Fibroblast of skin of left biceps (primary cell): Measurements from ENCODE around the gene ZNF138.
"Not testable (repeated sequence)": the region's sequence is repeated elsewhere in the genome, so short reads cannot be mapped to it uniquely, and the experiment has no call there.

Source experiments
- DNase-seq, 2 experiments: peaks; one replicate each; pipeline ENCODE4 v3.0.0-alpha.2; 2013; ENCODE audit warnings: low read depth in 2 of 2

ZNF138 gene

GRCh38 chr7:64838051-64838450, 43.8 kb downstream of the ZNF138 start:
- not testable (repeated sequence) for DNase-seq

GRCh38 chr7:64838691-64839090, 44.5 kb downstream of the ZNF138 start:
- no peak for DNase-seq

DNA sequence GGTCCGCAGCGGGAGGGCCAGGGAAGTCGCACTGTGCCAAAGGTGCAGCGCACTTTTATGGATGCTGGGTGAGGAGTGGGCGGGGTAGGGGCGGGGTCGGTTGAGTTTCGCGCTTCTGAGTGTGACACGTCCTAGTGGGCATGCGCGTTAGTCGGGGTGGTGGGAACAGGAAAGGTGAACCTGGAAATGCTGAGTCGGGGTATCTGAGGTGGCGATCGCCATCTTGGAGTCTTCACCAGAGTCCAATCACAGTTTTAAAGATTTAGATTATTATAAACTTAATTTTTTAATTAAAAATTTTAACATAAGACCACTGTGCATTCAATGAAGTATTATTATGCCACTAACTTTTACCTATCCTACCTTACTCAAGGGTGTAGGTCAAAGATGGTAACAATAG, 45.7 kb downstream of the ZNF138 start:
- no peak for DNase-seq

GRCh38 chr7:64849250-64849923, 55.2 kb downstream of the ZNF138 start:
- DNase-seq = no peak

DNA sequence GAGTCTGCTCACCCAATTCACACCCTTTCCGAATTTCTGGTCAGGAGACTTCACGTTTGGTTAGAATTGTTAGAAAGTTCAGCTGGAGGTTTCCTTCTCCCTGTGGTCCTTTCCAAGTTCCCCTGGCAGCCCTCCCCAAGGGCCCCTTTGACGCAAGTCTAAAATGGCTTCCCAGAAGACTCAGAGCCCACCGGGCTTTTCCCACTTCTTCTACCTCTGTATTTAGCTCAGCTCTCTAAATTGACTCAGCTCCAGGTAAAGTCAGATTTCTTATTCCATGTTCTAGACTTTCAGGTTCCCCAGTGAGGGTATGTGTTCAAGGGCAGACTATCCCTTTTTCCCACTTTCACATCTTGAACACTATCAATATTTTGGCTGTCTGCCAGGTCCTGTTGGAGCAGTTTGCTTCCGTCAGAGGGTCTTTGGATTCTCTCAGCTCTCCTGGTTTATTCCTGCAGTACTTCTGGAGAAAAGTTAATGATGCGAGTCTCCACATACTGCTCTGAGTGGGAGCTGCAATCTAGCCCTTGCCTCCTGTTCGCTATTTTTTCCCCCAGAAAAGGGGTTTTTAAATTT, 55.8 kb downstream of the ZNF138 start:
- no peak for DNase-seq

DNA sequence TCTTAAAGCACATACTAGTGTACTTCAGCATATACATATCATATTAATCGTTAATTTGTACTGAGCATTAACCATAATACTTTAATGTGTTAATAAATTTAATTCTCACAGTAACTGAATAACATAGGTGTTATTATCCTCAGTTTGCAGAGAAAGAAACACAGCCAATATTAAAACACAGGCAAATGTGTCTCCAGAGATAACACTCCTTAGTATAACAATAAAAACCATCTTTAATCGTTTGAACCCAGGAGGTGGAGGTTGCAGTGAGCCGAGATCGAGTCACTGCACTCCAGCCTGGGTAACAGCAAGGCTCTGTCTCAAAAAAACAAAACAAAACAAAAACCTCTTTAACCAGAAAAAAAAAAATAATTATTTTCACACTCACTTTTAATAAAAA, 59.5 kb downstream of the ZNF138 start:
- no peak for DNase-seq

DNA sequence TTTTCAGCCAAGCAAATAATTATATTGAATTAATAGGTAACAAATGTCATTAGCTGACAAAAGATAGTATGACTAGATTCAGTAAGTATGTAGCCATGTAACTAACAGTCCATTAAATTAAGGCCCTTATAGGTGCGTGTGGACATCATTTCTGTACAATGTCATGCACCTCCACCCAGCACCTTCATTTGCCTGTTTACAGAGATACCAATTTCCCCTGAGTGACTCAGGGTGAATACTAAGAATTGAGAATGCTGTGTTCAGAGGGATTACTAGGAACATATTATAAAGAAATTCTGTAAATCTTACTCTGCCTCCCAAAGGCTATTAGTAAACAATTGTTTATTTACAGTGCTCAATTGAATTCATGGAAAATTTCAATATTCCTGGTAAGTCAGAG, 60.7 kb downstream of the ZNF138 start:
- DNase-seq = no peak

GRCh38 chr7:64863021-64863420, 68.8 kb downstream of the ZNF138 start:
- no peak for DNase-seq

GRCh38 chr7:64863530-64863929, 69.3 kb downstream of the ZNF138 start:
- not testable (repeated sequence) for DNase-seq

DNA sequence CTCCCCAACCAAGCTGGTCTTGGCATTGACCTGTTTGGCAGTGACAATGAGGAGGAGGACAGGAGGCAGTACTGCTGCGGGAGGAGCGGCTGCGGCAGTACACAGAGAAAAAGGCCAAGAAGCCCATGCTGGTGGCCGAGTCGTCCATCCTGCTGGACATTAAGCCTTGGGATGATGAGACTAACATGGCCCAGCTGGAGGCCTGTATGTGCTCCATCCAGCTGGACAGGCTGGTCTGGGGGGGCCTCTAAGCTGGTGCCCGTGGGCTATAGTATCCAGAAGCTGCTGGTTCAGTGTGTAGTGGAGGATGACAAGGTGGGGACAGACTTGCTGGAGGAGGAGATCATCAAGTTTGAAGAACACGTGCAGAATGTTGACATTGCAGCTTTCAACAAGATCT, 69.7 kb downstream of the ZNF138 start:
- no peak for DNase-seq

DNA sequence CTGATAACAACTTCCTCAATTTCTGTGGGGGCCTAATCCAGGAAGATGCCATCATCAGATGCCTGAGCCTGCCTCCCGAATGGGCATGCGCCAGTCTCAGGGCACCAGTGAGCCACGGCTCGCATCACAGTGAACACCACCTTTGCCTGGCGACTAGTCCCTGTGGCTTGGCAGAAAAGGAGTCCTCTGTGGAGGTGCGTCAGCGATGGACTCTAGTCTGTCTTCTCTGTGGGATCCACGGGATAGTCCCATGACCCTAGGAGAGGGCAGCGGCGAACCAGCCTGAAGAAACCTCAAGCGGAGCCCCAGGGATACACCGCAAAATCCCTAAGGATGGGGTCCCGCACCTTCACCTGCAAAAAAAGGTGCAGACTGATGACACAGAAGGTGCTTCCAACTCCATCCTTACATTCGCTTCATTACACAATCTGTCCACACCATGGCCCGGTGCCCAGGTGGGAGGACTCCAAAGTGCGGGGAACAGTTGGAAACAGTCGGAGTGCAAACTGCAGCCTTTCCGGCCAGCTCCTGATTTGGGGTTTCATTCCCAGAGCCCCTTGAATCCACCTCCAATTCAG, 73.7 kb downstream of the ZNF138 start:
- DNase-seq = no peak

DNA sequence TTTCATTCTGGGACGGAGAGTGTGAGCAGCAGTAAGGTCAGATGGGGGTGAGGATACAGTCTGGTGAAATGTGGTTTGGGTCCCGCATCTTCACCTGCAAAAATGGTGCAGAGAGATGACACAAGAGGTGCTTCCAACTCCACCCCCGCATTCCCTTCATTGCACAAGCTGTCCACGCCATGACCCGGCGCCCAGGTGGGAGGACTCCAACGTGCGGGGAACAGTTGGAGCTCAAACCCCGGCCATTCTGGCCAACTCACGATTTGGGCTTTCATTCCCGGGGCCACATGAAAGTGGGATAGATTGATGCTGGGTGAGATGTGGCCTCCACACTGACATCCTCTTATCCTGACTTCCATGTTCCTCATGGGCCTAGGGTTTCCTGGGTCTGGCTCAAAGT, 74.3 kb downstream of the ZNF138 start:
- DNase-seq = no peak

DNA sequence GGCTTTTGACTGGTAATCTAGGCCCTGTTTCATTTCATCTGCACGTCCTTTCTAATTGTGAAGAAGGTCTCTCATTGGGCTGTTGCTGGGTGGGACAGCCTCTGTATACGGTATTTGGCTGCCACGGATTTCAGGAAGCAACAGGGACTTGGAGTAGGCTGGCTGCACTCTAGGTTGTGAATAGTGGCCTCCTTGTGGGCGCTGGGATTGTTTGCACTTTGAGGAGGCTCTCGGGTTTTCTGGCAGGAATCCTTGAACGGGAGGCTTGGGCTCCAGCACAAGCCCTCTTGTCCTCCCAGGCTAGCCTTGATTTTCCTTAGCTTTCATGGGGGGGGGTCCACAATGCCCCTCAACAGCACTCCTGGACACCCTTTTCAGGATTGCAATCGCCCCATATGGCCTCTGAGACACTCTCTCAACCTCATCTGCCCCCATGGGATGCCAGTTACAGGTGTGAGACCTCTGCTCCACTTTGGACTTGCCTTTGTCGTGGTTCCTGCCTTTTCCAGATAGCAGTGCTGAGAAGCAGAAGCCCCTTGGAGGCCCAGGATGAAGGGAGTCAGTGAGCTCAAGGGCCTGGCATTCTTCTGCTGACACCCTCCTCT, 75.0 kb downstream of the ZNF138 start:
- DNase-seq = no peak

GRCh38 chr7:64869912-64870562, 75.8 kb downstream of the ZNF138 start:
- DNase-seq = no peak

GRCh38 chr7:64870656-64871055, 76.4 kb downstream of the ZNF138 start:
- DNase-seq = no peak

DNA sequence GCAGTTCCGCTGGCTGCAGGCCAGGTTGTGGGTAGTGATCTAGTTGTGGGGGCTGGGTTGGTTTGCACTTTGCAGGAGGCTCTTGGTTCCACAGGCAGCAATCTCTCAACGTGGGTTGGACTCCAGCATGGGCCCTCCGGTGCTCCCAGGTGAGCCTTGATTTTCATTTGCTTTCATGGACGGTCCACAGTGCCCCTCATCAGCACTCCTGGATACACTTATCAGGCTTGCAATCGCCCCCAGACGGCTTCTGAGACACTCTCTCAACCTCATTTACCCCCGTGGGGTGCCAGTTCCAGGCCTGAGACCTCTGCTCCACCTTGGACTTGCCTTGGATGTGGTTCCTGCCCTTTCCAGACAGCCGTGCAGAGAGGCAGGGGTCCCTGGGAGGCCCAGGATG, 77.5 kb downstream of the ZNF138 start:
- no peak for DNase-seq

- DNase-seq = no peak
Observed at GRCh38 chr7:64872351-64873154, 78.3 kb downstream of the ZNF138 start.

DNA sequence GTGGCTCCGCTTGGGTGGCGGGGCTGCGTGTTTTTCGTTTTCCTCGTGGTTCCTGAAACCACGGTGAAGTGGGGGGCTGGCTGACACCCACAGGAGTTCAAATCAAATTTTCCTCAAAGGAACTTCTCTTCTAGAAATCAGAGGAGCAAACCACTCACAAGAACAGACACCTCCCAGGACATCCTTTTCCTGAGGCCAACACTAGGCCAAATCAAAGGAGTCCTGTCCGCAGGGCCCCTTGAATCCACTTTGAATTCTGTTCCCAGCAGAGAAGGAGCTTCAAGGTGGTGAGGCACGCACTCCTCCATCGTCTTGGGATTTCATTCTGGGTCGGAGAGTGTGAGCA, 78.9 kb downstream of the ZNF138 start:
- no peak for DNase-seq

DNA sequence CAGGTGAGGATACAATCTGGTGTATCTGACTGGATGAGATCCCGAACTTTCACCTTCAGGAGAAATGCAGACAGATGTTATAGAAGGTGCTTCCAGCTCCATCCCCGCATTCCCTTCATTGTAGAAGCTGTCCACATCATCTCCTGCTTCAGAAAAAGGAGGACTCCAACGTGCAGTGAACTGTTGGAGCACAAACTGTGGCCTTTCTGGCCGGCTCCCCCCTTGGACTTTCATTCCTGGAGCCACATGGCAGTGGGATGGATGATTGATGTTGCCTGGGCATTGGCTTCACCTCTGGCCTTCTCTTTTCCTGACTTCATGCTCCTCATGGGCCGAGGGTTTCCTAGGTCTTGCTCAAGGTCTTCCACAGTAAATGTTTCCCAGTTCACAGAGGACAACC, 79.3 kb downstream of the ZNF138 start:
- no peak for DNase-seq

DNA sequence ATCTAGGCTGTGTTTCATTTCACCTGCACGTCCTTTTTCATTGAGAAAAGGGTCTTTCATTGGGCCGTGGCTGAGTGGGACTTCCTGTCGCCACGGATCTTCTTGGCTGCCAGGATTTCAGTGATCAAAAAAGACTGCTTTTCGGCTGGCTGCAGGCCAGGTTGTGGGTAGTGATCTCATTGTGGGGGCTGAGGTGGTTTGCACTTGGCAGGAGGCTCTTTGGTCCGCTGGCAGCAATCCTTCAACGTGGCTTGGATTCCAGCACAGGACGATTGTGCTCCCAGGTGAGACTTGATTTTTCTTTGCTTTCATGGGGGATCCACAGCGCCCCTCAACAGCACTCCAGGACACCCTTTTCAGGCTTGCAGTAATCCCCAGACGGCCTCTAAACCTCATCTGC, 79.9 kb downstream of the ZNF138 start:
- DNase-seq = no peak

DNA sequence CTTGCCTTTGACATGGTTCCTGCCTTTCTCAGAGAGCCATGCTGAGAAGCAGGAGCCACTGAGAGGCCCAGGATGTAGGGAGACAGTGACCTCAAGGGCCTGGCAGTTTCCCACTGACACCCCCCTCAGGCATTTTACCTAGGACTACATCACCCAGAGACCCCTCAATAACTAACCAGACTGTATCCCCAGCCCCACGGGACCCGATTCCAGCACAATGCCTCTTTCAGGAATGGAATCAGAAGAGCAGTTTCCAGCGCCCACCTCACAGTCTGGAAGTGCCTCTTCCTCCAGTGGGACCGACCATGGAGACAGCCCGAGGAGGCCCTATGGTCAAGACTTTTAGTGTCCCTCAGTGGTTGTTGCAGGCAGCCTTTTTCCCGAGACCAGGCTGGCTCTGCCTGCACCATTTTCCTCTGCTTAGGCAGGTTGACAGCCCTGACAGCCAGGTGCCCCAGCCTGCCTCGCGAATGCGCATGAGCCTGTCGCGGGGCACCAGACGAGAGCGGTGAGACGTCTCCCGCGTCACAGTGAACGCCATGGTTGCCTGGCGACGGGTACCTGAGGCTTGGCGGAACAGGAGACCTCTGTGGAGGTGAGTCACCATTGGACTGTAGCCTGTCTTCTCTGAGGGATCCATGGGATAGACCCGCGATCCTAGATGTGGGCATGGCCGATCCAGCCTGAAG, 80.5 kb downstream of the ZNF138 start:
- no peak for DNase-seq
